Measurements from ENCODE around the gene ID2. TPM values are rescaled to one million over a fixed set of nuclear protein-coding genes. Genes with fewer than 3 reads are reported as not detected.

Gene ID2
- total and polyA plus RNA-seq, 10 of the 15 experiments (the other 5 are each of a cell fraction or from before 2014, with no cell fraction given), result 39.0 to 613 (median 73.6) TPM

GRCh38 chr2:8672940-8673339 lies 8.9 kb upstream of the ID2 start:
- H3K27me3 ChIP-seq (replicated peaks in 1 of 2; ENCODE audit: control insufficient read depth in 2 of 2, insufficient read depth in 2 of 2, low read length in 1 of 2), result peaks cover 0 to 11% of the 10 kb centered on the region in 2 experiments; a peak in 3 of 4 replicates
- peaks cover 23% of the 10 kb centered on the region; the same call in 2 of the 3 replicates for H3K9me3 ChIP-seq (replicated peaks; ENCODE audit: control insufficient read depth, insufficient read depth, low read length)
- no peaks in the 10 kb centered on the region for H3K79me2 ChIP-seq (ENCODE audit: control insufficient read depth, insufficient read depth, low read length)
- FAIRE-seq (no peak), DNase-seq (ENCODE audit: low read depth, low spot score) (no peak), ATAC-seq (no peak)
- no peak overlapping the region for H3K27ac ChIP-seq (ENCODE audit: control insufficient read depth, insufficient read depth)
- BruUV-seq (replicated peaks), result no TSS peak
- H3K36me3 ChIP-seq (ENCODE audit: control insufficient read depth in 2 of 2, insufficient read depth in 2 of 2, low read length in 1 of 2), result no peaks in the 10 kb centered on the region
- H2AFZ ChIP-seq (ENCODE audit: control insufficient read depth, low read depth, low read length), result no peak overlapping the region
- ChIA-PET SMC1A (ENCODE audit: uncharacterized antibody, unreplicated experiment) (no interaction called here), POLR2A (interaction anchor here (0.6 kb wide), 1 partner anchor 76 kb away, joined by 4 read pairs; no protein-coding TSS in a partner anchor), CTCF (interaction anchor here (1.1 kb wide), 1 partner anchor 9 kb away, joined by 3 read pairs; the partner anchor contains the start of gene ID2), RAD21 (ENCODE audit: unreplicated experiment) (no interaction called here)
- H3K4me3 ChIP-seq, result no peak overlapping the region
- in situ Hi-C loops (cut with MboI), result no loop called here
- TF ChIP-seq ZZZ3 (IDR thresholded peaks at IDR 0.05; ENCODE audit: control insufficient read depth, insufficient read length, low read depth) (no peak), FOS (IDR thresholded peaks at IDR 0.05; ENCODE audit: borderline replicate concordance, extremely low read depth, insufficient read length) (no peak), BCL11A (IDR thresholded peaks at IDR 0.05; ENCODE audit: low read depth, low read length) (no peak), NRF1 (conservative IDR thresholded peaks at IDR 0.05; ENCODE audit: low read depth, low read length) (no peak), ATF7 (IDR thresholded peaks at IDR 0.05; ENCODE audit: low read depth) (no peak), PBX3 (IDR thresholded peaks at IDR 0.05; ENCODE audit: insufficient replicate concordance, low read depth, low read length) (no peak), ESRRA (IDR thresholded peaks at IDR 0.05; ENCODE audit: low read length) (no peak), RAD21 (IDR thresholded peaks at IDR 0.05; ENCODE audit: insufficient read depth, low read depth, low read length) (no peak), NR2F1 (conservative IDR thresholded peaks at IDR 0.05) (no peak)
- TF ChIP-seq, protein P1, sequence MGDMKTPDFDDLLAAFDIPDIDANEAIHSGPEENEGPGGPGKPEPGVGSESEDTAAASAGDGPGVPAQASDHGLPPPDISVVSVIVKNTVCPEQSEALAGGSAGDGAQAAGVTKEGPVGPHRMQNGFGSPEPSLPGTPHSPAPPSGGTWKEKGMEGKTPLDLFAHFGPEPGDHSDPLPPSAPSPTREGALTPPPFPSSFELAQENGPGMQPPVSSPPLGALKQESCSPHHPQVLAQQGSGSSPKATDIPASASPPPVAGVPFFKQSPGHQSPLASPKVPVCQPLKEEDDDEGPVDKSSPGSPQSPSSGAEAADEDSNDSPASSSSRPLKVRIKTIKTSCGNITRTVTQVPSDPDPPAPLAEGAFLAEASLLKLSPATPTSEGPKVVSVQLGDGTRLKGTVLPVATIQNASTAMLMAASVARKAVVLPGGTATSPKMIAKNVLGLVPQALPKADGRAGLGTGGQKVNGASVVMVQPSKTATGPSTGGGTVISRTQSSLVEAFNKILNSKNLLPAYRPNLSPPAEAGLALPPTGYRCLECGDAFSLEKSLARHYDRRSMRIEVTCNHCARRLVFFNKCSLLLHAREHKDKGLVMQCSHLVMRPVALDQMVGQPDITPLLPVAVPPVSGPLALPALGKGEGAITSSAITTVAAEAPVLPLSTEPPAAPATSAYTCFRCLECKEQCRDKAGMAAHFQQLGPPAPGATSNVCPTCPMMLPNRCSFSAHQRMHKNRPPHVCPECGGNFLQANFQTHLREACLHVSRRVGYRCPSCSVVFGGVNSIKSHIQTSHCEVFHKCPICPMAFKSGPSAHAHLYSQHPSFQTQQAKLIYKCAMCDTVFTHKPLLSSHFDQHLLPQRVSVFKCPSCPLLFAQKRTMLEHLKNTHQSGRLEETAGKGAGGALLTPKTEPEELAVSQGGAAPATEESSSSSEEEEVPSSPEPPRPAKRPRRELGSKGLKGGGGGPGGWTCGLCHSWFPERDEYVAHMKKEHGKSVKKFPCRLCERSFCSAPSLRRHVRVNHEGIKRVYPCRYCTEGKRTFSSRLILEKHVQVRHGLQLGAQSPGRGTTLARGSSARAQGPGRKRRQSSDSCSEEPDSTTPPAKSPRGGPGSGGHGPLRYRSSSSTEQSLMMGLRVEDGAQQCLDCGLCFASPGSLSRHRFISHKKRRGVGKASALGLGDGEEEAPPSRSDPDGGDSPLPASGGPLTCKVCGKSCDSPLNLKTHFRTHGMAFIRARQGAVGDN (IDR thresholded peaks at IDR 0.05), result no peak
- WGBS (ENCODE audit: insufficient coverage, insufficient replicate concordance, low lambda C conversion rate, missing lambda C conversion rate), result 17% methylated on average over 3 of the region's 3 CpGs
- no peak overlapping the region for H3K4me2 ChIP-seq (ENCODE audit: control insufficient read depth, insufficient read depth)
- intact Hi-C loops (cut with micrococcal nuclease; ENCODE audit: unreplicated experiment), result no loop called here
- peaks cover 2% of the 10 kb centered on the region; the same call in 1 of the 2 replicates for H3K4me1 ChIP-seq (ENCODE audit: control insufficient read depth, insufficient read depth, low read length)
- H4K20me1 ChIP-seq (ENCODE audit: control insufficient read depth, insufficient read depth), result no peaks in the 10 kb centered on the region
- no peak overlapping the region for H3K9ac ChIP-seq (ENCODE audit: control insufficient read depth, insufficient read depth, low read length)

Data from GM12878 (cell line).